HL-60 (cell line): ENCODE measurements around the gene TOPAZ1.
A peak's percentile ranks its signal among the peaks of the same experiment; 100 is the strongest.

Source experiments
- CTCF ChIP-seq: IDR thresholded peaks from one replicate; pipeline ENCODE4 v1.5.1; 2011; ENCODE audit warnings: low read length, control low read depth, inconsistent platforms; ENCODE audit not compliant: insufficient read depth
- GABPA ChIP-seq: IDR thresholded peaks from 2 replicates; pipeline ENCODE4 v1.6.1; 2012; ENCODE audit warnings: low read depth
- POLR2AphosphoS5 ChIP-seq: IDR thresholded peaks from 2 replicates; pipeline ENCODE4 v1.6.1; 2012; ENCODE audit warnings: low read depth
- REST ChIP-seq: IDR thresholded peaks from 2 replicates; pipeline ENCODE4 v1.6.1; 2012; ENCODE audit warnings: low read depth; ENCODE audit not compliant: insufficient replicate concordance

- TF ChIP-seq CTCF (peak; percentile 44), GABPA (no peak), POLR2AphosphoS5 (no peak), REST (no peak)
Observed at GRCh38 chr3:44235604-44236484, 5.8 kb upstream of the TOPAZ1 start.
